Calu3 (cell line): ENCODE measurements around the gene DNER. TPM values are rescaled to one million over a fixed set of nuclear protein-coding genes. Genes with fewer than 3 reads are reported as not detected.

Experiments
- BruUV-seq: library from RNA; stranded (reverse); fragments of 400-500 nt; replicated peaks from 2 replicates; lab custom pipeline; 2021; lab: Mats Ljungman, UMichigan
- CTCF ChIA-PET: fragments of 300-600 bp; sonication (Branson Sonifier 250); formaldehyde crosslinking; loops from one replicate; lab custom pipeline; 2022; ENCODE audit warnings: antibody characterized with exemption; lab: Charles Lee
- DNase-seq: peaks from one replicate; pipeline ENCODE4 v3.0.0; 2022
- H3K27ac Mint-ChIP-seq: one replicate; pipeline ENCODE4 v1.8.0; 2022; ENCODE audit warnings: mixed read lengths; ENCODE audit not compliant: unreplicated experiment
- H3K27me3 Mint-ChIP-seq: one replicate; pipeline ENCODE4 v1.8.0; 2022; ENCODE audit warnings: mixed read lengths; ENCODE audit not compliant: unreplicated experiment
- H3K36me3 Mint-ChIP-seq: one replicate; pipeline ENCODE4 v1.8.0; 2022; ENCODE audit warnings: mild to moderate bottlenecking, moderate library complexity, mixed read lengths; ENCODE audit not compliant: insufficient read depth, unreplicated experiment
- H3K4me1 Mint-ChIP-seq: one replicate; pipeline ENCODE4 v1.8.0; 2022; ENCODE audit warnings: mild to moderate bottlenecking, low read depth, mixed read lengths; ENCODE audit not compliant: unreplicated experiment
- H3K4me3 Mint-ChIP-seq: one replicate; pipeline ENCODE4 v1.8.0; 2022; ENCODE audit warnings: mild to moderate bottlenecking, low read depth, moderate library complexity, mixed read lengths; ENCODE audit not compliant: unreplicated experiment
- H3K9me3 Mint-ChIP-seq: one replicate; pipeline ENCODE4 v1.8.0; 2022; ENCODE audit warnings: low read depth, mixed read lengths; ENCODE audit not compliant: unreplicated experiment
- intact Hi-C: fragments of 100-400 bp; cut with micrococcal nuclease; formaldehyde crosslinking; loops from one replicate; pipeline ENCODE4 v1.10.0; 2022; ENCODE audit not compliant: unreplicated experiment
- total RNA-seq: library from RNA; stranded (reverse); gene quantifications from 2 replicates; pipeline ENCODE4 v1.2.3, GENCODE V29; 2022
- TF ChIP-seq, protein P1 (sequence below): fragments of 200-600 bp; IDR thresholded peaks from one replicate; pipeline ENCODE4 v1.8.0; 2022; ENCODE audit warnings: antibody characterized with exemption; ENCODE audit not compliant: unreplicated experiment

The DNER gene
- total RNA-seq, 1 experiment from 2014 or later = 1.1 TPM

DNA sequence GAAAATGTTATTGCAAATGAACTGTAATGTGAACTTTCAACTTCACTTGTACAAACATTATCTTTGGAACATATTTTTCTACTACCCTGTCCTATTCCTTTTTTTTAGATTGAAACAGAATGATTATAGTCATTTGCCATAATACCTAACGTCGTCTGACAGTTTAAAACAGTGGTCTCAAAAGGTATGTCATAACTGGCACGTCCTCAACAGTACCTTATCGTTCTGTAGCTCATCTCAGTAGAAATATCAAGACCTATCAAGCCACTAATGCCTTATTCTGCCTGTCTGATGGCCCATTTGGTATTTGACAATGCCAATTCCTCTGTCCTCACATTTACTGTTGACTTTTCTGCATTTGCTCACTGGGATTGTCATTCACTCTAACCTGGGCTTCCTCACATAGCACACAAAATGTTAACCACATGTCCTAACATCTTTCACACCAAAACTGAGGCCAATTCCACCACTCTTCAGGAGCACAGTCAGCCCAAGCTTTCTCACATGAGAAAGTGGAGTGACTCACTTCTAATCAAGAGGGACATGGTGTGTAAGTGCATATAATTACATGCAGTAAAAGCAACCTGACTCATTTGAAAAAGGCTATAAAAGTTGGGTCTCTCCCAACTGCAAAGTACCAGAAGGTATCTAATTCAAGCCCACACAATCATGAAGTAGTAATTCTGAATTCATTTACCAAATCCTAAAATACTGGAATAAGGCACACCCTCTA is 34.8 kb downstream of the DNER start:
- TF ChIP-seq, protein P1, sequence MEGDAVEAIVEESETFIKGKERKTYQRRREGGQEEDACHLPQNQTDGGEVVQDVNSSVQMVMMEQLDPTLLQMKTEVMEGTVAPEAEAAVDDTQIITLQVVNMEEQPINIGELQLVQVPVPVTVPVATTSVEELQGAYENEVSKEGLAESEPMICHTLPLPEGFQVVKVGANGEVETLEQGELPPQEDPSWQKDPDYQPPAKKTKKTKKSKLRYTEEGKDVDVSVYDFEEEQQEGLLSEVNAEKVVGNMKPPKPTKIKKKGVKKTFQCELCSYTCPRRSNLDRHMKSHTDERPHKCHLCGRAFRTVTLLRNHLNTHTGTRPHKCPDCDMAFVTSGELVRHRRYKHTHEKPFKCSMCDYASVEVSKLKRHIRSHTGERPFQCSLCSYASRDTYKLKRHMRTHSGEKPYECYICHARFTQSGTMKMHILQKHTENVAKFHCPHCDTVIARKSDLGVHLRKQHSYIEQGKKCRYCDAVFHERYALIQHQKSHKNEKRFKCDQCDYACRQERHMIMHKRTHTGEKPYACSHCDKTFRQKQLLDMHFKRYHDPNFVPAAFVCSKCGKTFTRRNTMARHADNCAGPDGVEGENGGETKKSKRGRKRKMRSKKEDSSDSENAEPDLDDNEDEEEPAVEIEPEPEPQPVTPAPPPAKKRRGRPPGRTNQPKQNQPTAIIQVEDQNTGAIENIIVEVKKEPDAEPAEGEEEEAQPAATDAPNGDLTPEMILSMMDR = no peak
- no TSS peak for BruUV-seq
- H3K4me3 Mint-ChIP-seq = no peak overlapping the region
- no peaks in the 10 kb centered on the region for H3K4me1 Mint-ChIP-seq
- H3K27me3 Mint-ChIP-seq = peaks cover 70% of the 10 kb centered on the region
- H3K27ac Mint-ChIP-seq = no peak overlapping the region
- DNase-seq = no peak
- CTCF ChIA-PET = no interaction called here
- intact Hi-C loops = no loop called here
- H3K9me3 Mint-ChIP-seq = no peaks in the 10 kb centered on the region
- H3K36me3 Mint-ChIP-seq = peaks cover 5% of the 10 kb centered on the region

DNA sequence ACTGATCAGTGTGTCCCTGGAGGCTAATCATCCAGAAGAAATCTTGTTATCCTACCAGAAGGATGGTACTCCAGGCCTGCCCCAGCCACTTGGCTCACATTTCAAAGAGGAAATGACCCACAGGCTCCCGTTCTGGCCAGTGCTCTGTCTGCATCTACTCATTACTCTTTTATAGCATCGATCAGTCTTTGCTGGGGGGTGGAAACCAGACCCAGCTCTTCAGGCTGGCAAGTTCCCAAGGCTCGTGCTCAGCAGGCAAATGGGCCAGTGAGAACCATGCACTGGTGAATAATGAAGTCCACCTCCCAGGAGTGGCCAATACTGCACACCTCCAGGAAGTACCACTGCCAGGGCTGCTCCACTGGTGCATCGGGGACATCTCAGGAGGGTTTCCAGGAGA is 38.8 kb downstream of the DNER start:
- H3K36me3 Mint-ChIP-seq = no peaks in the 10 kb centered on the region
- TF ChIP-seq, protein P1 = no peak
- no peaks in the 10 kb centered on the region for H3K9me3 Mint-ChIP-seq
- H3K4me1 Mint-ChIP-seq = no peaks in the 10 kb centered on the region
- intact Hi-C loops = no loop called here
- peaks cover 88% of the 10 kb centered on the region for H3K27me3 Mint-ChIP-seq
- DNase-seq = no peak
- BruUV-seq = no TSS peak
- CTCF ChIA-PET = no interaction called here
- no peak overlapping the region for H3K27ac Mint-ChIP-seq
- no peak overlapping the region for H3K4me3 Mint-ChIP-seq

DNA sequence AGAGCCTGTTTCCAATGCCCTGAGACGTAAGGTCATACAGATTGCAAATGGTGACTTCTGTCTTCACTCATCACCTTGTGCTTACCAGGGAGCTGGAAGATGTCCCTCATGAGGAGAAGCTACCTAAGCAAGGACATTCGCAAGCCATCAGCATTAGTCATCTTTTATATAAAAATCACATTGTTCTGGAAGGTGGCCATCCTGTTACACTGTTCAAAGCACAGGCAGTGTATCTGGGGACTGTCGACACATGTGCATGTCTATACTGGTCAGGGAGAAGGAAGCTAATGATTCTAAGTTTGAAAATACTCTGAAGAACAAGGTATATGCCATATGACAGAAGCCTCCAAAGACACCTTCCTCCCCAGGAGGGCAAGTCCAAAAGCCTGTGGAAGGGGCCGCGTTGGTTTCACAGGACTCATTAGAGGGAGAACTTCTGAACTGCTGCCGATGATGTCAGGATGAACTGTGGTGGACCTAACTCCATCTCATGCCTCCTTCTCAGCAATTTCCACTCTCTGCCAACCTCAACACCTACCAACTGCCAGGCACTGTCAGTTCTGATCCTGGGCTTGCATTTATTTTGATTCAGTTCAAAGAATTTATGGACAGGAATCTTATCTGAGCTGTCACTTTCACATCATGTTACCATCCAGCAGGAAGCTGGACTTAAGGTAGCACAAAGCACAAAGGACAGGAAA is 39.4 kb downstream of the DNER start:
- Mint-ChIP-seq H3K9me3 (no peaks in the 10 kb centered on the region), H3K27ac (no peak overlapping the region), H3K27me3 (peaks cover 83% of the 10 kb centered on the region), H3K4me3 (no peak overlapping the region), H3K36me3 (no peaks in the 10 kb centered on the region), H3K4me1 (no peaks in the 10 kb centered on the region)
- intact Hi-C loops = no loop called here
- TF ChIP-seq, protein P1 = no peak
- DNase-seq = no peak
- BruUV-seq = no TSS peak
- CTCF ChIA-PET = no interaction called here

DNA sequence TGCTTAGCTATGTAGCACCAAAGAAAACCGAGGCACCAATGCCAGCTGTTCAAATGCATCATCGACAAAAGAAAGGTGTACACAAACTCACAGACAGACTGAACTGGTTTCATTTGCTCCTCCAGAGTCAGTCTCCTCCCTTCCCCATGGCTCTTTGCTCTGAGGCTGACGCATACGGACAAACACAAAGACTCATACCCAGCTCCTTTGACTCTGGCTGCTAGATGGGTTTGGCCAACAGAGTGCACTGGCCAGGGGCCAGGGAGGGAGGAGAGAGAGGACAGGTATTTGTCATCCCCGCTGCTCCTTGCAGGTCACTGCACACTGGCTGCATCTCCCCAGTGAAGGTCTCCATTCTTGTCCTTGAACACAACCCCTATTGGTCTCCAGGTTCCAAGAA is 40.7 kb downstream of the DNER start:
- H3K36me3 Mint-ChIP-seq = no peaks in the 10 kb centered on the region
- peak; percentile 4 for DNase-seq
- intact Hi-C loops = no loop called here
- no peaks in the 10 kb centered on the region for H3K4me1 Mint-ChIP-seq
- no peaks in the 10 kb centered on the region for H3K9me3 Mint-ChIP-seq
- CTCF ChIA-PET = no interaction called here
- H3K27me3 Mint-ChIP-seq = peaks cover 70% of the 10 kb centered on the region
- no peak overlapping the region for H3K27ac Mint-ChIP-seq
- H3K4me3 Mint-ChIP-seq = no peak overlapping the region
- no TSS peak for BruUV-seq
- TF ChIP-seq, protein P1 = no peak
